Lower leg skin (tissue), 4 donors: Measurements from ENCODE around the gene PSMB5. TPM values are rescaled to one million over a fixed set of nuclear protein-coding genes. Genes with fewer than 3 reads are reported as not detected.

ENCODE experiments used
- DNase-seq, 2 donors: peaks; one replicate each; pipeline ENCODE4 v3.0.0-alpha.2; 2019; ENCODE audit warnings: low spot score in 2 of 2
- H3K4me3 ChIP-seq: fragments of 200-600 bp; sonication (generic); 2 replicates; pipeline ENCODE4 v1.5.1; 2017; ENCODE audit warnings: mild to moderate bottlenecking, low read depth; ENCODE audit not compliant: poor library complexity, severe bottlenecking
- POLR2A ChIP-seq, 2 donors: fragments of 450-650 bp; IDR thresholded peaks; one replicate each; pipeline ENCODE4 v1.6.1; 2016 to 2017; ENCODE audit warnings: antibody characterized with exemption in 2 of 2, mild to moderate bottlenecking in 1 of 2, moderate library complexity in 1 of 2
- WGBS, 2 donors: methylation state at CpG; one replicate each; pipeline ENCODE4 v1.1.5; 2018; 5-methylcytosine and 5-hydroxymethylcytosine counted together
- intact Hi-C: fragments of 100-400 bp; cut with DNase I; formaldehyde crosslinking; loops from one replicate; pipeline ENCODE4 v1.15.0; 2023; ENCODE audit warnings: low total_unique reads
- total RNA-seq, 4 donors: library from RNA; depleted of rRNA; stranded (reverse); fragments of >200 nt; gene quantifications; one replicate each; pipeline ENCODE4 v1.1.0, GENCODE V29; 2016
- TF ChIP-seq, protein P1 (sequence below), 3 donors: fragments of 450-650 bp; IDR thresholded peaks; one replicate each; pipeline ENCODE4 v1.5.1; 2016; ENCODE audit warnings: antibody characterized with exemption in 3 of 3, mild to moderate bottlenecking in 3 of 3, moderate library complexity in 2 of 3

PSMB5 gene
- total RNA-seq, 4 donors from 2014 or later, result 70.6 to 148 (median 116) TPM

GRCh38 chr14:23063601-23064000 lies 28.9 kb upstream of the PSMB5 start:
- no peak overlapping the region for H3K4me3 ChIP-seq
- WGBS, 2 donors, result 79 to 85% methylated on average over 5 of the region's 5 CpGs
- DNase-seq, result no peak
- TF ChIP-seq POLR2A (IDR thresholded peaks at IDR 0.05), result no peak
- TF ChIP-seq, protein P1, sequence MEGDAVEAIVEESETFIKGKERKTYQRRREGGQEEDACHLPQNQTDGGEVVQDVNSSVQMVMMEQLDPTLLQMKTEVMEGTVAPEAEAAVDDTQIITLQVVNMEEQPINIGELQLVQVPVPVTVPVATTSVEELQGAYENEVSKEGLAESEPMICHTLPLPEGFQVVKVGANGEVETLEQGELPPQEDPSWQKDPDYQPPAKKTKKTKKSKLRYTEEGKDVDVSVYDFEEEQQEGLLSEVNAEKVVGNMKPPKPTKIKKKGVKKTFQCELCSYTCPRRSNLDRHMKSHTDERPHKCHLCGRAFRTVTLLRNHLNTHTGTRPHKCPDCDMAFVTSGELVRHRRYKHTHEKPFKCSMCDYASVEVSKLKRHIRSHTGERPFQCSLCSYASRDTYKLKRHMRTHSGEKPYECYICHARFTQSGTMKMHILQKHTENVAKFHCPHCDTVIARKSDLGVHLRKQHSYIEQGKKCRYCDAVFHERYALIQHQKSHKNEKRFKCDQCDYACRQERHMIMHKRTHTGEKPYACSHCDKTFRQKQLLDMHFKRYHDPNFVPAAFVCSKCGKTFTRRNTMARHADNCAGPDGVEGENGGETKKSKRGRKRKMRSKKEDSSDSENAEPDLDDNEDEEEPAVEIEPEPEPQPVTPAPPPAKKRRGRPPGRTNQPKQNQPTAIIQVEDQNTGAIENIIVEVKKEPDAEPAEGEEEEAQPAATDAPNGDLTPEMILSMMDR (IDR thresholded peaks at IDR 0.05), result no peak
- intact Hi-C loops, result no loop called here

GRCh38 chr14:23062002-23062401 lies 27.3 kb upstream of the PSMB5 start:
- TF ChIP-seq POLR2A (IDR thresholded peaks at IDR 0.05), result no peak
- TF ChIP-seq, protein P1 (IDR thresholded peaks at IDR 0.05), result no peak
- DNase-seq, result peak; percentile 74 to 92
- H3K4me3 ChIP-seq, result no peak overlapping the region
- intact Hi-C loops, result no loop called here
- 10 to 20% methylated on average over 4 of the region's 4 CpGs for WGBS, 2 donors

DNA sequence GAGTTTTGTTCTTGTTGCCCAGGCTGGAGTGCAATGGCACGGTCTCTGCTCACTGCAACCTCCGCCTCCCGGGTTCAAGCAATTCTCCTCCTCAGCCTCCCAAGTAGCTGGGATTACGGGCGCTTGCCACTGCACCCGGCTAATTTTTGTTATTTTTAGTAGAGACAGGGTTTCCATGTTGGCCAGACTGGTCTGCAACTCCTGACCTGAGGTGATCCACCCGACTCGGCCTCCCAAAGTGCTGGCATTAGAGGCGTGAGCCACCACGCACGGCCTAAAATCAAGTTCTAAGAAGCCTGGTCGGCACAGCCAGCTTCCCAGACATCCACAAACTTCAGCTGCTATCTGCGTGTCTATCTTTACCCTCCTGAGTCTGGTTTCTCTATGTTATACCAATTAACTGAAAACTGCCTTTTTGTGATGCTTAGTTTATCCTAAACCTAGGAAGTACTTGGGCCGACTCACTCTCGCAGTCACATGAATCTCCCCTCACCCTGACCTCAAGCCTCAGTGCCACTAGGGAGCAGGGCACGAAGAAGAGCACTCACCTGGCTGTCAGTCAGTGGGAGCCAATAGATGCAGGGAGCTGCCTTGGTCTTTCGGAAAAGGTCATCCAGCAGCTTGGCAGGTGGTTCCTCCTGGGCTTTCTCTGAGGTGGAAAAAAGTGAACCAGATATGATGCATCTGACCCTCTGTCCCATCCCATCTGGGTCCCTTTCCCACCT lies 26.0 kb upstream of the PSMB5 start:
- peak in 1 of 2 donors; percentile 79 for DNase-seq
- intact Hi-C loops, result no loop called here
- H3K4me3 ChIP-seq, result no peak overlapping the region
- WGBS, 2 donors, result 93 to 94% methylated on average over 17 of the region's 17 CpGs
- TF ChIP-seq, protein P1 (IDR thresholded peaks at IDR 0.05), result no peak
- TF ChIP-seq POLR2A (IDR thresholded peaks at IDR 0.05), result no peak

GRCh38 chr14:23058654-23059504 lies 24.2 kb upstream of the PSMB5 start:
- TF ChIP-seq, protein P1 (IDR thresholded peaks at IDR 0.05), result no peak
- no peak for TF ChIP-seq POLR2A (IDR thresholded peaks at IDR 0.05)
- DNase-seq, result peak in 1 of 2 donors; percentile 85
- no peak overlapping the region for H3K4me3 ChIP-seq
- intact Hi-C loops, result loop anchor here (2.0 kb wide), 1 partner anchor 72 kb away; no protein-coding TSS in a partner anchor
- 90% methylated on average over 32 of the region's 32 CpGs for WGBS, 2 donors

DNA sequence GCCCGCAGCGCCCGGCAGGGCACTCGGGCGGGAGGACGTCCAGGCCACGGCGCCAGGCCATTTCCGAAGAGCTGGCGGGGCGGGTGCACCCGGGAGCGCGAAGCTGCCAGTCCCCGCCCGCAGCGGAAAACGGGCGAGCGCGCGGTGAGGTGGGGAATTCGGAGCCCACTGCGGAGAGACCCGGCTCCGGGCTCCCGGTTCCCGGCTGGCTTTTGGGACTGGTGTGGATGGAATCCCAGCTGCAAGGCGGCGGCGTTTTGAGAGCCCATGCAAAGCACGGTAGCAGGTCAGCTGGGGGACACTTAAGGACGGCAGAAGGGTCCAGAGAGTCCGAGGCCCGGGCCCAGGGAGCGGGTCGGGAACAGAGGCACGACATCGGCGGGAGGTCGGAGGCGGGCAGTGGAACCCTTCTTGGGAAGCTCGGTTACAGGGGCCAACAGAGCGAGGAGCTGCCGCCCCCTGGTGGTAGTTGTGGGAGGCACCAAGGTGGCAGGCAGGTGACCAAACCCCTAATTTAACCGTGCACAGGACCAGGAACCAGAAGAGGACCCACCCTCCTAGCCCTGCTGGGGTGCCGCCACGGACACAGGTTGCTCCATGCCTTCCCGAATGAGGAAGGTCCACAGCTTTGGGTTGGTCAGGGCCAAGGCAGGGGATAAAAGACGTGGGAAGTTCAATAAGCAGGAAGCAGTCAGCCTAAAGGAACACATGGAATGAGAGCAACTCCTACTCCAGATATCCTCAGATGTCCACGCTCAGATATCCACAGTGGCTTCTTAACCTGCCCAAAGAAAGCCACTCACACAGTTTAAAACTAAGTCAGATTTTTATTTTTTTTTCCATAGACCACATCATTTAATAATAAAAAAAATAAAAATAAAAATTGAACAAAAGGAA lies 23.3 kb upstream of the PSMB5 start:
- H3K4me3 ChIP-seq, result peak overlapping the region; percentile 52
- intact Hi-C loops, result loop anchor here (2.0 kb wide), 1 partner anchor 71 kb away; no protein-coding TSS in a partner anchor
- DNase-seq, result peak; percentile 80 to 98
- TF ChIP-seq, protein P1 (IDR thresholded peaks at IDR 0.05), result peak in 1 of 3 donors; percentile 89
- no peak for TF ChIP-seq POLR2A (IDR thresholded peaks at IDR 0.05)
- 1 to 2% methylated on average over 16 to 23 of the region's 51 CpGs for WGBS, 2 donors
